ENCODE data around the gene GRIN2A.

The GRIN2A gene

DNA sequence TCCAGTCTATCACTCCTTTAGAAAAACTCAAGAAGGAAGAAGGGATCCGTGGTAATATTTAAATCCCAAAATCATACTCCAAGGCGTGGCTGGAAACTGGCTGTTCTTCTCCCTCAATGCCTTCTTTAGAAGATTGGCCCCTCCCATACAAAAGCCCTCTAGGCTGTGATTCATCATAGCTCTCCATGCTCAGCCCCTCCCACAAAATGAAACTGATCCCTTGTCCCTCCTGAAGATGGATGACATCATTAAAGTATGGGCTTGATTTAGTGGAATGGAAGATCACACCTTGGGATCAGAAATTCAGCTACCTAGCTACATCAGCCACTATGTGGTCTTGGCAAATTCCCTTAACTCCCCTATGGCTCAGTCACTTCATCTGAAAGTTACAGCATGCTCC, 4.1 kb downstream of the GRIN2A start:
- no peak for DNase-seq (ENCODE audit: extremely low read depth, low read depth)
- TF ChIP-seq, protein P1, sequence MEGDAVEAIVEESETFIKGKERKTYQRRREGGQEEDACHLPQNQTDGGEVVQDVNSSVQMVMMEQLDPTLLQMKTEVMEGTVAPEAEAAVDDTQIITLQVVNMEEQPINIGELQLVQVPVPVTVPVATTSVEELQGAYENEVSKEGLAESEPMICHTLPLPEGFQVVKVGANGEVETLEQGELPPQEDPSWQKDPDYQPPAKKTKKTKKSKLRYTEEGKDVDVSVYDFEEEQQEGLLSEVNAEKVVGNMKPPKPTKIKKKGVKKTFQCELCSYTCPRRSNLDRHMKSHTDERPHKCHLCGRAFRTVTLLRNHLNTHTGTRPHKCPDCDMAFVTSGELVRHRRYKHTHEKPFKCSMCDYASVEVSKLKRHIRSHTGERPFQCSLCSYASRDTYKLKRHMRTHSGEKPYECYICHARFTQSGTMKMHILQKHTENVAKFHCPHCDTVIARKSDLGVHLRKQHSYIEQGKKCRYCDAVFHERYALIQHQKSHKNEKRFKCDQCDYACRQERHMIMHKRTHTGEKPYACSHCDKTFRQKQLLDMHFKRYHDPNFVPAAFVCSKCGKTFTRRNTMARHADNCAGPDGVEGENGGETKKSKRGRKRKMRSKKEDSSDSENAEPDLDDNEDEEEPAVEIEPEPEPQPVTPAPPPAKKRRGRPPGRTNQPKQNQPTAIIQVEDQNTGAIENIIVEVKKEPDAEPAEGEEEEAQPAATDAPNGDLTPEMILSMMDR (IDR thresholded peaks at IDR 0.05; ENCODE audit: low read depth, low read length, missing control alignments) = no peak
- H3K4me3 ChIP-seq (replicated peaks; ENCODE audit: low read depth, low read length) = no peak overlapping the region

DNA sequence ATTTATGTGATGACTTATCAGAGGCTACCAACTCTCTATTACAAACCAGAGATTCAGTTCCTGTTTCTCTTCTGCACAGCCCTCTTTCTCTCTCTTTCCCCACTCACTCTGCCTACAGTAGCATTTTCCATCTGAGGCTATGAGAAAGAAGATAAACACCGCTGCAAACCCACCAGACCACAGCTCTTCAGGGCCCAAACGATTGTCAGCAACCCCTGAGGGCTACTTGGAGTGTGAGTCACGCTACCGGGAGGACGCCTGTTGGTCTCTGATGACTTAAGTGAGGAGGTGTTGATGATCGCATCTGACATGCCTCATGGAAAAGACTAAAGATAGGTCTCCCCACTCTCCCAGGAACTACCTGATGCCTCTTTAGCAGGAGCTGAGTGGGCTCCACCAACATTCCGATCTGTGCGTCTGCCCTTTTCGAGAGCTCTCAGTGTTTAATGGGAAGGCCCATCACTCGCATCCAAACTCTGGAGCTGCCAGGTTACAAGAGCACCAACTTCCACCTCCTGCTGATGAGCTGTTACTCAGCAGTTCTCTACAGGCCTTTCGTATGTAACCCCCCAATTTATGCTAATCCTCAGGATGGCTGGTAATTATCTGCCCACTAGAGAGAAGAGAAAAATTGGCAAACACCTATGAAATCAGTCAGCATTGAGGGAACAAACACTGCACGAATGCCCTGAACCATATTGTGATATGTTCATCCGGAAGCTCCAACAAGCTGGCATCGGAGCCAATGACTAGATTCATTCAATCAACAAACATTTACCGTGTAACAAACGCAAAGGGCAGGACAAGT, 9.2 kb downstream of the GRIN2A start:
- TF ChIP-seq, protein P1 (IDR thresholded peaks at IDR 0.05; ENCODE audit: low read depth, low read length, missing control alignments) = no peak

DNA sequence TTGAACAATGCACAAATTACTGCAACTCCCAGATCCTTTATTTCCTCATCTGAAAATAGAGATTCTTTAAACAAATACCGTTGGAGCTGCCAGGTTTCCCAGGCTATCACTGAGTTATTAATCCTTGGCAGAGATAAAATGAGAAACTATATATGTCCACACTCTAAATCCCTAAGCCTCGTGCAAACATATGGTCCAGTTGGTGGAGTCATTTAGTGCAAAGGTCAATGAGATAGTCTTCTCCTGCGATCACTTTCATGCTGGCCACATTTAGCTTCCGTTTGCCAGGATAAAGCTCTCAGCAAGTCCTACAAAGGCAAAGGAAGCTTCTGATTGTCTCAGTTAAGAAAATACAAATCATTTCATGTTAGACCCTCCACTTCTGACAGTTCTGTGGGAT, 11.0 kb downstream of the GRIN2A start:
- H3K4me3 ChIP-seq (replicated peaks; ENCODE audit: low read depth, low read length) = no peak overlapping the region
- DNase-seq (ENCODE audit: extremely low read depth, low read depth) = no peak
- TF ChIP-seq, protein P1 (IDR thresholded peaks at IDR 0.05; ENCODE audit: low read depth, low read length, missing control alignments) = no peak

More for the DNA sequence above, 9.2 kb downstream of the GRIN2A start:
- DNase-seq (ENCODE audit: extremely low read depth, low read depth) = no peak
- H3K4me3 ChIP-seq (replicated peaks; ENCODE audit: low read depth, low read length) = no peak overlapping the region

DNA sequence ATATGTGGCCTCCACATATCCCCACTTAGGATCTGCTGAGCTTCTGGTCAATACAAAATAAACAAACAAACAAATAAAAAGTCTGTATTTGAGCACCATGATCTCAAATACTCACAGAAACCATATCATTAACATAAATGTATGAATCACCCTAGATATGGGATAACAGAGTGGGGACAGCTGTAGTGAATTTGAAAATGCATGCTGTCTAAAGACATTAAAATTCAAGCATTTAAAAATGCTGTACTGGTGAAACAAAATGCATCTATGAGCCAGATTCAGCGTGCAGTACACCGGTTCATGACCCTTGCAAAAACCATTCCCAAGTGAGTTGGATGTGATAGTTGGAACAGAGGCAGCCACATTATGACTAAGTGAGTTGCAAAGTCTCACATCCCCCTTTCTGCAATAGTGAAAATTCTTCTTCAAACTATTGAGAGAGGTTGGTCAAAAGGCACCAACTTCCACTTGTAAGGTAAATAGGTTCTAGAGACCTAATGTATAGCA, 12.3 kb downstream of the GRIN2A start:
- H3K4me3 ChIP-seq (replicated peaks; ENCODE audit: low read depth, low read length) = no peak overlapping the region
- no peak for DNase-seq (ENCODE audit: extremely low read depth, low read depth)
- TF ChIP-seq, protein P1 (IDR thresholded peaks at IDR 0.05; ENCODE audit: low read depth, low read length, missing control alignments) = no peak

DNA sequence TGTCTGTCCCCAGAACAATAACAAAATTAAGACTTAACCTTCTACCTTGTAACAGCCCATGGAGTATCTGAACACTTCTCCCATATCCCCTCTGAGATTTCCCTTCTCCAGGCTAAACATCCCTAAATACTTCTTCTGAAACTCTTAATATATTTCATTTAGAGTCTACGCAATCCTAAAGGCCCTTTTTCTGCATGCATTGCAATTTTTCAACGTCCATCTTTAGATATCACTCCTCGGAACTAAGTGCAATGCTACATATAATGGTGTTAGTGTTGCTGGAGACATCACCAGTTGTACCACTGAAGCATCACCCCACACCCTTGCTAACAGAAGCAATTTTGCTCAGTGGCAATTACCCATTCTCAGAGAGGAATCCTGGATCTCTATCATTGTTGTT, 13.2 kb downstream of the GRIN2A start:
- DNase-seq (ENCODE audit: extremely low read depth, low read depth) = no peak
- no peak overlapping the region for H3K4me3 ChIP-seq (replicated peaks; ENCODE audit: low read depth, low read length)
- TF ChIP-seq, protein P1 (IDR thresholded peaks at IDR 0.05; ENCODE audit: low read depth, low read length, missing control alignments) = no peak

DNA sequence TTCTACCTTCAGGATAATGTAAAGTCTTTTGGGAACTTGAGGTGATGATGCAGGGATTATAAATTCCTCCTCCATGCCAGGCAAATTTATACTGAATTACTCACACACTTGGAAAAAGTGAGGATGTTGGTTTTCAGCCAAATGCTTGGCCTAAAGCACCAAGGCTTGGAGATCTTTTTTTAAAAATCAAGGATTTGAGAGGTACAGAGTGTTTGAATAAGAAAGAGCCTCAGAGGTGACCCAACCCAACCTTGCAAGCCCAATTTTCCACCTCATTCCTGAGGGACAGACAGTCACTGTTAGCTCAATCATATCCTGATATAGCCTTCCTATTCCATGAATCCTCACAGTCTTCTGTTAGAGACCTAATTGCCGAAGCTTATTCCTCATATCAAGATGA, 14.0 kb downstream of the GRIN2A start:
- DNase-seq (ENCODE audit: extremely low read depth, low read depth) = no peak
- TF ChIP-seq, protein P1 (IDR thresholded peaks at IDR 0.05; ENCODE audit: low read depth, low read length, missing control alignments) = no peak
- H3K4me3 ChIP-seq (replicated peaks; ENCODE audit: low read depth, low read length) = no peak overlapping the region
